Esophagus squamous epithelium (tissue), 4 donors: ENCODE data around the gene TTC22.

Source experiments
- POLR2A ChIP-seq, 4 donors: fragments of 450-650 bp; IDR thresholded peaks; one replicate each; pipeline ENCODE4 v1.6.1; 2017; ENCODE audit warnings: antibody characterized with exemption in 4 of 4, mild to moderate bottlenecking in 4 of 4, moderate library complexity in 3 of 4
- TF ChIP-seq, protein P1 (sequence below), 6 experiments: fragments of 450-650 bp in 4 of 6; fragments of 200-600 bp in 2 of 6; sonication (generic) in 2 of 6; IDR thresholded peaks; one replicate each; pipeline ENCODE4 v1.5.1; 2016 to 2019; ENCODE audit warnings: antibody characterized with exemption in 6 of 6, mild to moderate bottlenecking in 4 of 6, moderate library complexity in 4 of 6

DNA sequence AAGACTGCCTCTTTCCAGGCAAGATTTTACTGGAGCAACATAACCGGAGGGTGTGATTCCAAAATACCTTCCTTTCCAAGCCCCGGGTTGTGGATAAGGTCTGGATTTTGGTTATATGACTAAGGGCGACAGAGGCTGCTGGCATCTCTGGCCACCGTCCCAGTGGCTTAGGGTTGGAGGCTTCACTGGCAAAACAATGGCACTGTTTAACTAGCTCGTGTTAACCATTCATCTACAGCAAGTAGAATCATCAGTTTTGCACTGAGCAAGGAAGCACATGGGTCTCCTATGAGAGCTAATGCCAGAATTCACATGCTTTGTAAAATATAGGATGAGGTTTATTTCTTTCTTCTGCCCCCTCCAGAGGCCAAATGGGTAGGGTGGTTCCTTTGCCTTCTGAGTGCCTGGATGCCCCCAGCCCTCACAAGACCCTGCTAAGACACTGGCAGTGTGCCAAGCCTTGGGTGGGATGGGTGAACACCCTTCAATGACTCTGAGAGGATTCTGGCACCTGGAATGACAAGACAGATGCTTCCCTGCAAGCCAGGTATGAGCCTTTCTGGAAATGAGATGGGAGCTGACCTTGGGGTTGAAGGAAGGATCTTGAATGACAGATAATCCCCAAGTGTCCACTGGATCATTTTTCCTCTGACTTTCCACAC, 49.1 kb upstream of the TTC22 start:
- TF ChIP-seq, protein P1, sequence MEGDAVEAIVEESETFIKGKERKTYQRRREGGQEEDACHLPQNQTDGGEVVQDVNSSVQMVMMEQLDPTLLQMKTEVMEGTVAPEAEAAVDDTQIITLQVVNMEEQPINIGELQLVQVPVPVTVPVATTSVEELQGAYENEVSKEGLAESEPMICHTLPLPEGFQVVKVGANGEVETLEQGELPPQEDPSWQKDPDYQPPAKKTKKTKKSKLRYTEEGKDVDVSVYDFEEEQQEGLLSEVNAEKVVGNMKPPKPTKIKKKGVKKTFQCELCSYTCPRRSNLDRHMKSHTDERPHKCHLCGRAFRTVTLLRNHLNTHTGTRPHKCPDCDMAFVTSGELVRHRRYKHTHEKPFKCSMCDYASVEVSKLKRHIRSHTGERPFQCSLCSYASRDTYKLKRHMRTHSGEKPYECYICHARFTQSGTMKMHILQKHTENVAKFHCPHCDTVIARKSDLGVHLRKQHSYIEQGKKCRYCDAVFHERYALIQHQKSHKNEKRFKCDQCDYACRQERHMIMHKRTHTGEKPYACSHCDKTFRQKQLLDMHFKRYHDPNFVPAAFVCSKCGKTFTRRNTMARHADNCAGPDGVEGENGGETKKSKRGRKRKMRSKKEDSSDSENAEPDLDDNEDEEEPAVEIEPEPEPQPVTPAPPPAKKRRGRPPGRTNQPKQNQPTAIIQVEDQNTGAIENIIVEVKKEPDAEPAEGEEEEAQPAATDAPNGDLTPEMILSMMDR (IDR thresholded peaks at IDR 0.05): no peak
- TF ChIP-seq POLR2A (IDR thresholded peaks at IDR 0.05): no peak
